Peyer's patch (tissue), 4 donors: ENCODE measurements around the gene SLC7A4.

ENCODE experiments used
- CTCF ChIP-seq, 6 experiments: fragments of 450-650 bp in 4 of 6; fragments of 200-600 bp in 2 of 6; sonication (generic) in 1 of 6; IDR thresholded peaks; one replicate each; pipeline ENCODE4 v1.5.1; 2017 to 2019; ENCODE audit warnings: antibody characterized with exemption in 6 of 6, mild to moderate bottlenecking in 3 of 6, moderate library complexity in 1 of 6
- POLR2A ChIP-seq, 2 donors: fragments of 450-650 bp; IDR thresholded peaks; one replicate each; pipeline ENCODE4 v1.5.1; 2017; ENCODE audit warnings: antibody characterized with exemption in 2 of 2, mild to moderate bottlenecking in 2 of 2, moderate library complexity in 2 of 2

- TF ChIP-seq CTCF (IDR thresholded peaks at IDR 0.05) = no peak
- no peak for TF ChIP-seq POLR2A (IDR thresholded peaks at IDR 0.05)
These were observed 41.1 kb upstream of the SLC7A4 start for GRCh38 chr22:21073482-21073881.
